Colonic mucosa (tissue), 4 donors: Measurements from ENCODE around the gene XYLB. TPM values are rescaled to one million over a fixed set of nuclear protein-coding genes. Genes with fewer than 3 reads are reported as not detected.

Experiments
- DNase-seq: peaks from one replicate; pipeline ENCODE4 v3.0.0-alpha.2; 2020
- H3K27ac ChIP-seq: fragments of 200-600 bp; one replicate; pipeline ENCODE4 v1.8.0; 2021
- H3K27me3 ChIP-seq: fragments of 200-600 bp; one replicate; pipeline ENCODE4 v1.8.0; 2021
- H3K36me3 ChIP-seq: fragments of 200-600 bp; one replicate; pipeline ENCODE4 v1.8.0; 2021
- H3K4me1 ChIP-seq: fragments of 200-600 bp; one replicate; pipeline ENCODE4 v1.8.0; 2021; ENCODE audit warnings: mild to moderate bottlenecking
- H3K4me3 ChIP-seq: fragments of 200-600 bp; one replicate; pipeline ENCODE4 v1.8.0; 2021
- H3K9ac ChIP-seq, 2 donors: one replicate each; pipeline ENCODE4 v1.7.0; 2013; ENCODE audit warnings: control low read depth in 2 of 2, low read depth in 2 of 2, low read length in 2 of 2
- H3K9me3 ChIP-seq: fragments of 200-600 bp; one replicate; pipeline ENCODE4 v1.8.0; 2021
- CTCF ChIP-seq: fragments of 200-600 bp; IDR thresholded peaks from one replicate; pipeline ENCODE4 v1.8.0; 2022; ENCODE audit warnings: antibody characterized with exemption, mild to moderate bottlenecking
- intact Hi-C: fragments of 100-400 bp; cut with DNase I; formaldehyde crosslinking; loops from one replicate; pipeline ENCODE4 v1.14.1; 2022
- total RNA-seq, 2 donors: library from RNA; stranded (reverse); fragmentation: NEBNext Ultra II Directional in 1 of 2; extraction: Animal tissue kit (Norgen Biotek cat#: 25700) in 1 of 2; gene quantifications; one replicate each; pipeline ENCODE4 v1.2.1, GENCODE V29; 2021
- donor health status: healthy.
- donor health status: DM: no; HTN: no; CAD: no.
- donor health status: DM: no; HTN: no; CAD: no.

The XYLB gene
- total RNA-seq, 2 donors from 2014 or later, result 13.4 to 17.4 TPM

GRCh38 chr3:38387862-38388261 lies 41.3 kb downstream of the XYLB start:
- H3K9me3 ChIP-seq, result no peaks in the 10 kb centered on the region
- no peaks in the 10 kb centered on the region for H3K27me3 ChIP-seq
- H3K27ac ChIP-seq, result no peak overlapping the region
- H3K4me1 ChIP-seq, result no peaks in the 10 kb centered on the region
- no peaks in the 10 kb centered on the region for H3K36me3 ChIP-seq
- no peak for TF ChIP-seq CTCF
- no peak overlapping the region for H3K4me3 ChIP-seq
- no peak overlapping the region for H3K9ac ChIP-seq
- intact Hi-C loops, result no loop called here
- no peak for DNase-seq

- Histone ChIP-seq H3K27me3 (no peaks in the 10 kb centered on the region), H3K9me3 (no peaks in the 10 kb centered on the region), H3K4me3 (no peak overlapping the region), H3K4me1 (no peaks in the 10 kb centered on the region), H3K9ac (no peak overlapping the region), H3K27ac (no peak overlapping the region), H3K36me3 (no peaks in the 10 kb centered on the region)
- no peak for TF ChIP-seq CTCF
- no peak for DNase-seq
- intact Hi-C loops, result no loop called here
These were observed 46.1 kb downstream of the XYLB start for GRCh38 chr3:38392604-38393163.

GRCh38 chr3:38396239-38396638 lies 49.7 kb downstream of the XYLB start:
- intact Hi-C loops, result no loop called here
- Histone ChIP-seq H3K4me1 (no peaks in the 10 kb centered on the region), H3K4me3 (no peak overlapping the region), H3K27ac (no peak overlapping the region), H3K9ac (no peak overlapping the region), H3K27me3 (no peaks in the 10 kb centered on the region), H3K36me3 (no peaks in the 10 kb centered on the region), H3K9me3 (no peaks in the 10 kb centered on the region)
- no peak for TF ChIP-seq CTCF
- no peak for DNase-seq

GRCh38 chr3:38396861-38397260 lies 50.3 kb downstream of the XYLB start:
- intact Hi-C loops, result no loop called here
- no peak overlapping the region for H3K9ac ChIP-seq
- no peak overlapping the region for H3K4me3 ChIP-seq
- no peak for TF ChIP-seq CTCF
- no peak for DNase-seq
- no peaks in the 10 kb centered on the region for H3K36me3 ChIP-seq
- no peaks in the 10 kb centered on the region for H3K4me1 ChIP-seq
- H3K27ac ChIP-seq, result no peak overlapping the region
- H3K27me3 ChIP-seq, result no peaks in the 10 kb centered on the region
- no peaks in the 10 kb centered on the region for H3K9me3 ChIP-seq

GRCh38 chr3:38397320-38397719 lies 50.7 kb downstream of the XYLB start:
- no peak for TF ChIP-seq CTCF
- Histone ChIP-seq H3K4me3 (no peak overlapping the region), H3K36me3 (no peaks in the 10 kb centered on the region), H3K4me1 (no peaks in the 10 kb centered on the region), H3K27me3 (no peaks in the 10 kb centered on the region), H3K27ac (no peak overlapping the region), H3K9ac (no peak overlapping the region), H3K9me3 (no peaks in the 10 kb centered on the region)
- no peak for DNase-seq
- intact Hi-C loops, result no loop called here
